Neural progenitor cell (in vitro differentiated cells): ENCODE measurements around the gene RABEPK.

ENCODE experiments used
- CTCF ChIP-seq: fragments of 200-600 bp; sonication (generic); IDR thresholded peaks from 2 replicates; pipeline ENCODE4 v1.5.1; 2017; ENCODE audit warnings: antibody characterized with exemption, mild to moderate bottlenecking
- EZH2 ChIP-seq: fragments of 200-600 bp; sonication (generic); IDR thresholded peaks from 2 replicates; pipeline ENCODE4 v1.6.1; 2017; ENCODE audit warnings: antibody characterized with exemption, mild to moderate bottlenecking, moderate library complexity
- EZH2phosphoT487 ChIP-seq: fragments of 200-600 bp; sonication (generic); IDR thresholded peaks from 2 replicates; pipeline ENCODE4 v1.6.1; 2017; ENCODE audit warnings: antibody characterized with exemption

DNA sequence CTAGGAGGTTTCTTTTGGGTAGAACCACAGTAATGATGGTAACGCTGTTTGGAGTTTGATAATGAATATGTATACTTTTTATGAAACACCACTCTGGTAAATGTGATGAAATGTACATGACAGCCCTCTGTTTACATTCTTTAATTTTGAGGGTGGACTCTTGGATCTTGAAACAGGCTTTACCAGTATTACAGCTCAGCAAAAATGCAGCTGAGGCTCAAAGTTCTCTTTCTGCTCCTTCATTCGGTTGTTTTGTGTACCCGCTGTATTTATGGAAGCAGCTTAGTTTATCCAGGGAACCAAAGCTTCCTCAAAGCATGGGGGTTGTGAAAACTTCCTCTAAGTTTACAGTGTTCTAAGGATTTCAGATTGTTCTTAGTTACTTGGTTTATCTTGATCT, 72.4 kb downstream of the RABEPK start:
- TF ChIP-seq CTCF (no peak), EZH2 (no peak), EZH2phosphoT487 (no peak)
